ENCODE measurements around the gene PAK4. TPM values are rescaled to one million over a fixed set of nuclear protein-coding genes. Genes with fewer than 3 reads are reported as not detected.

Gene PAK4
- total and polyA plus RNA-seq, 8 donors: 4.2 to 80.4 (median 24.4) TPM

DNA sequence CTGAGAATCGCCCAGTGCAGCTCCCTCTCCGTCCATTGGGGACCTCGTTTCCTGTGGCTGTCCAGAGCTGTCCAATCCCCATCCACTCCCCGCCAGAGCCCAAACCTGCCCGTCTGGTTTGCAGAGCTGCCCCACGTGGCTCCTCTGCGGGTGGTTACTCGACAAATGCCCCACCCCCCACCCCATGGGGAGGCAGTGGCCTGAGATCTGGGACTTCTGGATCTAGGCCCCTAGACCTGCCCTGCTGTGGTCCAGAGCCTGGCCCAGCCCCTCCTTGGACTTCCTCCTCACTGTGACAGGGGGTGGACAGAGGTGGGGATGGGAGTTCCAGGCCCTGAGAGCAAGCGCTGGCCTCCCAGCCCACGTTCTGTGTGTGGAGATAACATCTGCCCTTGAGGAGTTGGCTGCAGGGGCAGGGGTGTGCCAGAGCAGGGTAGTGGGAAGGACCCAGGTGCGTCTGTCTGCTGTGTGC, 29.1 kb downstream of the PAK4 start:
- intact Hi-C loops (cut with DNase I; ENCODE audit: low total_unique reads): no loop called here
- no peaks in the 10 kb centered on the region for H3K36me3 ChIP-seq

GRCh38 chr19:39155114-39155700, 29.6 kb downstream of the PAK4 start:
- 49 to 65% (median 59%) methylated on average over 6 to 11 of the region's 11 CpGs for WGBS, 5 donors
- H3K4me3 ChIP-seq: no peak overlapping the region
- H3K36me3 ChIP-seq: no peaks in the 10 kb centered on the region
- intact Hi-C loops (cut with DNase I; ENCODE audit: low total_unique reads): no loop called here
- H3K27ac ChIP-seq: peak overlapping the region; percentile 48 to 65 (median 57)
- TF ChIP-seq EP300 (IDR thresholded peaks at IDR 0.05) (no peak), POLR2A (IDR thresholded peaks at IDR 0.05) (no peak), POLR2AphosphoS5 (IDR thresholded peaks at IDR 0.05) (no peak)
- no peaks in the 10 kb centered on the region for H3K9me3 ChIP-seq
- peaks cover 65 to 85% (median 75%) of the 10 kb centered on the region in 4 donors for H3K4me1 ChIP-seq
- H3K27me3 ChIP-seq: no peaks in the 10 kb centered on the region
- no peak for DNase-seq

More for the DNA sequence above, 29.1 kb downstream of the PAK4 start:
- no peaks in the 10 kb centered on the region for H3K27me3 ChIP-seq
- H3K27ac ChIP-seq: peak overlapping the region; percentile 48 to 65 (median 57)
- peaks cover 62 to 83% (median 72%) of the 10 kb centered on the region in 4 donors for H3K4me1 ChIP-seq
- WGBS, 5 donors: 18 to 52% (median 27%) methylated on average over 6 to 11 of the region's 11 CpGs
- TF ChIP-seq EP300 (IDR thresholded peaks at IDR 0.05) (no peak), CTCF (IDR thresholded peaks at IDR 0.05) (peak in 1 of 7 experiments; percentile 13)
- DNase-seq: peak; percentile 85 to 92
- no peaks in the 10 kb centered on the region for H3K9me3 ChIP-seq
- H3K4me3 ChIP-seq: no peak overlapping the region

GRCh38 chr19:39155741-39156140, 30.2 kb downstream of the PAK4 start:
- Histone ChIP-seq H3K27me3 (no peaks in the 10 kb centered on the region), H3K4me1 (peaks cover 65 to 88% (median 76%) of the 10 kb centered on the region in 4 donors), H3K27ac (peak overlapping the region; percentile 29 to 60 (median 55)), H3K4me3 (no peak overlapping the region), H3K36me3 (no peaks in the 10 kb centered on the region), H3K9me3 (no peaks in the 10 kb centered on the region)
- intact Hi-C loops (cut with DNase I; ENCODE audit: low total_unique reads): no loop called here
- DNase-seq: no peak
- WGBS, 5 donors: 61 to 74% (median 69%) methylated on average over 14 to 15 of the region's 15 CpGs
- TF ChIP-seq CTCF (IDR thresholded peaks at IDR 0.05) (no peak), POLR2A (IDR thresholded peaks at IDR 0.05) (no peak), POLR2AphosphoS5 (IDR thresholded peaks at IDR 0.05) (no peak), EP300 (IDR thresholded peaks at IDR 0.05) (no peak)

DNA sequence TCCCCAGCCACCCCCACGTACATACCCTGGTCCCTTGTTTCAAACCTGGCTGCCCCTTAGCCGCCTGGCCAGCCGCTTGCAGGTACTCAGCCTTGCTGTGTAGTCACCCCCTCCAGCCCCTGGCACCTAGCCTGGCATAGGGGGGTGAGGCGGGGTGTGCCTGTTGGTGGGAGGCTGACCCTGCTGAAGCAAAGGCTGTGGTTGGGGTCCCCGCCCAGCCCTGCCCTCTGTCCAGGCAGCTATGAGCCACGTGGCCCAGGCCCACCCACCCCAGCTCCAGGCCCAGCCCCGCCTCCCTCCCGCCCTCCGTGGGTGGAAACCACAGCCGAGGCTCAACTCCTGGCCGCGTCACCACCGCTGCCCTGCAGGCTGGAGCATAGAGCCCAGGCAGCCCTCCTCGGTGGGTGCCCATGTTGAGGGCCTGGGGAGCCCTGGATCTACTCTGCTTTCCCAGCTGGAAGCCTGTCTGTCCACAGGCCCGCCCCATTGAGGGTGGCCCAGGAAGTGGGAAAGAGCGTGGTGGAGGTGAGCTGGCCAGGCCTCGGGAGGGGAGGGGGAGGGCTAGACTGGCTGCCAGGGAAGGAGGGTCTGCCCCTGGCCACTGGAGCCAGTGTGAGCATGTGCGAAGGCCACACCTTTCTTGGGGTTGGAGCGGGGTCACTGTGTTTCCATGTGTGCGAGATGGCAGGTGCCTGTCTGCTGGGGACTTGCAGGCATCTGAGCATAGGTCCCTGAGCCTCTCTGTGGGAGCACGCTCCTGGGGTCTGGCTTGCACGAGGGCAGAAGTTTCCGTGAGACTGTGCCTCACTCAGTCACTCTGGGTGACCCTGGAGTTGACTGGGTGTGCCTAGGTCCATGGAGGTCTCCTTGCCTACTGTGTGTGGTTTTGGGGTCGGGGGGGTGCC, 31.0 kb downstream of the PAK4 start:
- peak overlapping the region in 2 of 4 donors; percentile 1 to 28 for H3K4me3 ChIP-seq

More for the DNA sequence above, 31.0 kb downstream of the PAK4 start:
- H3K36me3 ChIP-seq: no peaks in the 10 kb centered on the region
- H3K27ac ChIP-seq: peak overlapping the region; percentile 29 to 60 (median 55)
- H3K9me3 ChIP-seq: no peaks in the 10 kb centered on the region
- H3K4me1 ChIP-seq: peaks cover 68 to 88% (median 78%) of the 10 kb centered on the region in 4 donors
- WGBS, 5 donors: 16 to 42% (median 33%) methylated on average over 10 to 24 of the region's 24 CpGs
- no peak for TF ChIP-seq CTCF (IDR thresholded peaks at IDR 0.05)
- no peak for TF ChIP-seq EP300 (IDR thresholded peaks at IDR 0.05)
- no peak for TF ChIP-seq POLR2AphosphoS5 (IDR thresholded peaks at IDR 0.05)
- TF ChIP-seq POLR2A (IDR thresholded peaks at IDR 0.05): no peak
- H3K27me3 ChIP-seq: no peaks in the 10 kb centered on the region
- intact Hi-C loops (cut with DNase I; ENCODE audit: low total_unique reads): no loop called here
- DNase-seq: peak; percentile 42 to 69
